SK-N-SH (cell line): Measurements from ENCODE around the gene HERC3. TPM values are rescaled to one million over a fixed set of nuclear protein-coding genes. Genes with fewer than 3 reads are reported as not detected.

Experiments
- CTCF ChIA-PET: fragments of 300-600, 350-600 bp; formaldehyde crosslinking; extraction: SDS; loops from one replicate; lab custom pipeline; 2021; lab: Yijun Ruan, JAX
- POLR2A ChIA-PET: fragments of 350-600 bp; sonication (Branson Sonifier 250); formaldehyde crosslinking; extraction: SDS; loops from one replicate; lab custom pipeline; 2020; ENCODE audit warnings: antibody characterized with exemption, inconsistent platforms; lab: Yijun Ruan, JAX
- DNase-seq: peaks from one replicate; pipeline ENCODE4 v3.0.0; 2012
- H2AFZ ChIP-seq: fragments of 200-600 bp; sonication (generic); 2 replicates; pipeline ENCODE4 v1.8.1; 2016; ENCODE audit warnings: antibody characterized with exemption, mild to moderate bottlenecking, low read depth
- H3F3A ChIP-seq: fragments of 200-600 bp; sonication (generic); replicated peaks from 2 replicates; pipeline ENCODE3; 2016; ENCODE audit warnings: antibody characterized with exemption, mild to moderate bottlenecking; ENCODE audit not compliant: insufficient read depth
- H3K27ac ChIP-seq, 2 experiments: fragments of 200-500 bp in 1 of 2; fragments of 200-600 bp in 1 of 2; sonication (Bioruptor generic) in 1 of 2; sonication (generic), shearing (Covaris generic) in 1 of 2; 2 replicates each; pipeline versions ENCODE4 v1.5.1 to v1.6.1; 2014 to 2016; ENCODE audit warnings: low read depth in 2 of 2, inconsistent platforms in 1 of 2, low read length in 1 of 2, mild to moderate bottlenecking in 1 of 2, mixed read lengths in 1 of 2
- H3K27me3 ChIP-seq: fragments of 200-600 bp; sonication (generic), shearing (Covaris generic); 2 replicates; pipeline ENCODE4 v1.6.1; 2016; ENCODE audit warnings: mixed run types; ENCODE audit not compliant: insufficient read depth
- H3K36me3 ChIP-seq, 2 experiments: fragments of 200-500 bp in 1 of 2; fragments of 200-600 bp in 1 of 2; sonication (Bioruptor generic) in 1 of 2; sonication (generic) in 1 of 2; replicated peaks in 1 of 2; 2 replicates each; pipeline versions ENCODE3 to v1.5.1; 2014 to 2016; ENCODE audit warnings: low read length in 1 of 2, mild to moderate bottlenecking in 1 of 2; ENCODE audit not compliant: insufficient read depth in 2 of 2, control insufficient read depth in 1 of 2
- H3K4me1 ChIP-seq, 2 experiments: fragments of 200-500 bp in 1 of 2; fragments of 200-600 bp in 1 of 2; sonication (Bioruptor generic) in 1 of 2; sonication (generic), shearing (Covaris generic) in 1 of 2; 2 replicates each; pipeline versions ENCODE4 v1.5.1 to v1.6.1; 2014 to 2016; ENCODE audit warnings: low read depth in 1 of 2, low read length in 1 of 2, mixed run types in 1 of 2; ENCODE audit not compliant: insufficient read depth in 2 of 2, control insufficient read depth in 1 of 2
- H3K4me2 ChIP-seq: fragments of 200-600 bp; sonication (generic), shearing (Covaris generic); 2 replicates; pipeline ENCODE4 v1.6.1; 2017; ENCODE audit warnings: mixed run types
- H3K4me3 ChIP-seq, 2 experiments: fragments of 200-500 bp in 1 of 2; fragments of 200-600 bp in 1 of 2; sonication (Bioruptor generic) in 1 of 2; sonication (generic), shearing (Covaris generic) in 1 of 2; 2 replicates each; pipeline versions ENCODE4 v1.5.1 to v1.8.1; 2014 to 2016; ENCODE audit warnings: low read depth in 2 of 2, inconsistent platforms in 1 of 2, low read length in 1 of 2, mild to moderate bottlenecking in 1 of 2, mixed read lengths in 1 of 2, moderate library complexity in 1 of 2
- H3K79me2 ChIP-seq: fragments of 200-600 bp; sonication (generic); 2 replicates; pipeline ENCODE4 v1.8.1; 2017; ENCODE audit warnings: mild to moderate bottlenecking; ENCODE audit not compliant: insufficient read depth
- H3K9ac ChIP-seq: fragments of 200-600 bp; sonication (generic); 2 replicates; pipeline ENCODE4 v1.6.1; 2017; ENCODE audit warnings: mixed run types
- H3K9me2 ChIP-seq: fragments of 200-600 bp; sonication (generic); 2 replicates; pipeline ENCODE4 v1.6.1; 2017; ENCODE audit warnings: mixed run types
- H3K9me3 ChIP-seq: fragments of 200-600 bp; sonication (generic); 2 replicates; pipeline ENCODE4 v1.6.1; 2017; ENCODE audit warnings: mixed run types, mild to moderate bottlenecking, moderate library complexity
- H4K20me1 ChIP-seq: fragments of 200-600 bp; sonication (generic); 2 replicates; pipeline ENCODE4 v1.6.1; 2017; ENCODE audit warnings: mild to moderate bottlenecking, mixed run types; ENCODE audit not compliant: insufficient read depth
- CTCF ChIP-seq: fragments of 200-600 bp; sonication (generic); IDR thresholded peaks from 2 replicates; pipeline ENCODE4 v1.6.1; 2017; ENCODE audit warnings: antibody characterized with exemption, mild to moderate bottlenecking, moderate library complexity
- ELF1 ChIP-seq: IDR thresholded peaks from 2 replicates; pipeline ENCODE4 v1.4.0; 2012
- FOSL2 ChIP-seq: IDR thresholded peaks from 2 replicates; pipeline ENCODE4 v1.4.0; 2012; ENCODE audit warnings: low read depth, mild to moderate bottlenecking, moderate library complexity, borderline replicate concordance
- FOXJ3 ChIP-seq: sonication (generic); formaldehyde crosslinking; IDR thresholded peaks from 2 replicates; pipeline ENCODE4 v1.5.1; 2020; ENCODE audit warnings: mild to moderate bottlenecking, missing genetic modification reagents
- IRF3 ChIP-seq: fragments of 150-350 bp; IDR thresholded peaks from 2 replicates; pipeline ENCODE4 v1.6.1; 2016; ENCODE audit warnings: mild to moderate bottlenecking, low read depth, low read length
- JUND ChIP-seq: IDR thresholded peaks from 2 replicates; pipeline ENCODE4 v1.4.0; 2012
- MAX ChIP-seq: IDR thresholded peaks from 2 replicates; pipeline ENCODE4 v1.4.0; 2012; ENCODE audit warnings: low read depth
- MXI1 ChIP-seq: IDR thresholded peaks from 2 replicates; pipeline ENCODE4 v1.6.1; 2012; ENCODE audit warnings: mild to moderate bottlenecking, low read depth, low read length, improper control_type of control experiment
- REST ChIP-seq: IDR thresholded peaks from 2 replicates; pipeline ENCODE4 v1.6.1; 2012; ENCODE audit warnings: mild to moderate bottlenecking, low read depth, low read length, moderate library complexity
- RXRA ChIP-seq: IDR thresholded peaks from 2 replicates; pipeline ENCODE4 v1.4.0; 2012; ENCODE audit warnings: low read depth, mild to moderate bottlenecking, borderline replicate concordance
- SIN3A ChIP-seq: IDR thresholded peaks from 2 replicates; pipeline ENCODE4 v1.6.1; 2012; ENCODE audit warnings: low read depth, mild to moderate bottlenecking, low read length, moderate library complexity, borderline replicate concordance
- SMC3 ChIP-seq: IDR thresholded peaks from 2 replicates; pipeline ENCODE4 v1.6.1; 2012; ENCODE audit warnings: low read depth, low read length, improper control_type of control experiment
- TCF12 ChIP-seq: IDR thresholded peaks from 2 replicates; pipeline ENCODE4 v1.4.0; 2012
- USF1 ChIP-seq: IDR thresholded peaks from 2 replicates; pipeline ENCODE4 v1.4.0; 2012; ENCODE audit warnings: low read depth, borderline replicate concordance
- ZBTB33 ChIP-seq: IDR thresholded peaks from 2 replicates; pipeline ENCODE4 v1.4.0; 2012; ENCODE audit warnings: low read depth, borderline replicate concordance
- WGBS: methylation state at CpG from one replicate; pipeline ENCODE4 v1.1.6; 2017; ENCODE audit warnings: low lambda C conversion rate; 5-methylcytosine and 5-hydroxymethylcytosine counted together
- polyA plus RNA-seq, 3 experiments: library from polyadenylated mRNA; depleted of rRNA; stranded (reverse); fragments of >200 nt; gene quantifications; 2 replicates each; pipeline ENCODE4 v1.2.3, GENCODE V29; 2012

Gene HERC3
- polyA plus RNA-seq, 1 of the 3 experiments (the other 2 are of a cell fraction), result 4.6 TPM

- peak; percentile 20; the same call in 1 of the 2 replicates for TF ChIP-seq FOSL2
- TF ChIP-seq IRF3, result no peak
- no peak for TF ChIP-seq MXI1
- TF ChIP-seq SMC3, result no peak
- TF ChIP-seq SIN3A, result no peak
- TF ChIP-seq JUND, result 0 out of 2 replicates have a peak, but pooled peaks have one; percentile 11
Measured at GRCh38 chr4:88690355-88690754, 98.1 kb downstream of the HERC3 start (continued).

GRCh38 chr4:88693792-88694191 is 101.5 kb downstream of the HERC3 start:
- 98% methylated on average over 3 of the region's 3 CpGs for WGBS
- peaks cover 0 to 8% of the 10 kb centered on the region in 2 experiments; a peak in 2 of 4 replicates for H3K4me1 ChIP-seq
- no peaks in the 10 kb centered on the region for H3K27me3 ChIP-seq
- POLR2A ChIA-PET, result no interaction called here
- no peak overlapping the region for H3K4me2 ChIP-seq
- H3K9me3 ChIP-seq, result no peaks in the 10 kb centered on the region
- H3K79me2 ChIP-seq, result no peaks in the 10 kb centered on the region
- no peak overlapping the region for H2AFZ ChIP-seq
- no peaks in the 10 kb centered on the region for H3K9me2 ChIP-seq
- H3K36me3 ChIP-seq, result peaks cover 0 to 5% of the 10 kb centered on the region in 2 experiments
- no peaks in the 10 kb centered on the region for H4K20me1 ChIP-seq
- no peak overlapping the region for H3K9ac ChIP-seq
- TF ChIP-seq FOXJ3 (CRISPR knock-in tag) (no peak), MXI1 (no peak), TCF12 (no peak), REST (no peak), ELF1 (no peak)
- no peak for DNase-seq
- H3F3A ChIP-seq, result peaks cover 3% of the 10 kb centered on the region
- CTCF ChIA-PET, result interaction anchor here (0.8 kb wide), 1 partner anchor 21 kb away, joined by 3 read pairs; no protein-coding TSS in a partner anchor
- no peak overlapping the region for H3K27ac ChIP-seq
- H3K4me3 ChIP-seq, result no peak overlapping the region

GRCh38 chr4:88696630-88697029 is 104.3 kb downstream of the HERC3 start:
- POLR2A ChIA-PET, result no interaction called here
- Histone ChIP-seq H3K36me3 (peaks cover 0 to 5% of the 10 kb centered on the region in 2 experiments), H3K9me3 (no peaks in the 10 kb centered on the region), H3K4me1 (peaks cover 0 to 8% of the 10 kb centered on the region in 2 experiments; a peak in 2 of 4 replicates), H3K9me2 (no peaks in the 10 kb centered on the region), H3K27ac (no peak overlapping the region), H3K79me2 (no peaks in the 10 kb centered on the region), H3F3A (peaks cover 3% of the 10 kb centered on the region), H4K20me1 (no peaks in the 10 kb centered on the region), H3K27me3 (no peaks in the 10 kb centered on the region), H3K4me3 (peak overlapping the region; percentile 63 to 71), H3K9ac (peak overlapping the region; percentile 53; the same call in 1 of the 2 replicates), H3K4me2 (peak overlapping the region; percentile 51), H2AFZ (no peak overlapping the region)
- CTCF ChIA-PET, result interaction anchor here (1.4 to 3.8 kb wide), 3 partner anchors 10 to 327 kb away, joined by 4 to 19 read pairs (median 8); no protein-coding TSS in a partner anchor
- 83% methylated on average over 7 of the region's 7 CpGs for WGBS
- no peak for DNase-seq
- TF ChIP-seq MXI1, result no peak
- TF ChIP-seq RXRA, result no peak
- TF ChIP-seq CTCF, result no peak
- no peak for TF ChIP-seq TCF12
- TF ChIP-seq USF1, result no peak
- no peak for TF ChIP-seq SIN3A
- TF ChIP-seq ZBTB33, result no peak
- no peak for TF ChIP-seq FOXJ3 (CRISPR knock-in tag)
- TF ChIP-seq SMC3, result no peak
- TF ChIP-seq MAX, result no peak
